Activated CD4-positive, alpha-beta T cell treated with anti-CD3 and anti-CD28 coated beads, Interleukin-2, amount 50 U/mL, for 48 hours (primary cell): ENCODE results near the gene HMGB2.
A peak's percentile ranks its signal among the peaks of the same experiment; 100 is the strongest.

Experiments used
- DNase-seq, 2 experiments: peaks; one replicate each; pipeline ENCODE4 v3.0.0-alpha.2; 2020

HMGB2 gene

GRCh38 chr4:173334085-173334890 lies at the start of gene HMGB2:
Gene HMGB2 (minus strand): TSS chr4:173334358. CDS start chr4:173333649, 709 bp downstream.
- peak; percentile 100 for DNase-seq

- no peak for DNase-seq
Observed at GRCh38 chr4:173382349-173382748, 48.2 kb upstream of the HMGB2 start.

DNA sequence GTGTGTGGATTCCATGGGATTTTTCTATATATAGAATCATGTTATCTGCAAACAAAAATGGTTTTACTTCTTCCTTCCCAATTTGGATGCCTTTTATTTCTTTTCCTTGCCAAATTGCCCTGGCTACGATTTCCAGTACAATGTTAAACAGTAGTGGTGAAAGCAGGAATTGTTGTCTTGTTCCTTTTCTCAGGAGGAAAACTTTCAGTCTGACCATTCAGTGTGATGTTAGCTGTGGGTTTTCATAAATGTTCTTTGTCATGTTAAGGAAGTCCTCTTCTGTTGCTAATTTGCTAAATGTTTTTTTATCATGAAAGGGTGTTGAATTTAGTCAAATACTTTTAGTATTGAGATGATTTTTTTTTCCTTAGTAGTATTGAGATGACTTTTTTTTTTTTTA lies 47.5 kb upstream of the HMGB2 start:
- DNase-seq, result no peak

DNA sequence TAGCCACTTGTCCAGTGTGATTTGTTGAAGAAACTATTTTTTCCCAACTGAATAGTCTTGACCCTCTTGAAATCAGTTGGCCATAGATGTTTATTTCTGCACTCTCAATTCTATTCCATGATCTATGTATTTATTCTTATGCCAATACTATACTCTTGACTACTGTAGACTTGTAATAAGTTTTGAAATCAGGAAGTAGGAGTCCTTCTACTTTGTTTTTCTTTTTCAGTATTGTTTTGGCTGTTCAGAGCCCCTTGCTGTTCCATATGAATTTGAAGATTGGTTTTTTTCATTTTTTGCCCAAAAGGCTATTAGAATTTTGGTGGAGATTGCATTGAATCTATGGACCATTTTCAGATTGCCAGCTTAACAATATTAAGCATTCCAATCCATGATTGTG lies 46.8 kb upstream of the HMGB2 start:
- DNase-seq, result no peak

- DNase-seq, result no peak
Observed at GRCh38 chr4:173379929-173380328, 45.8 kb upstream of the HMGB2 start.

DNA sequence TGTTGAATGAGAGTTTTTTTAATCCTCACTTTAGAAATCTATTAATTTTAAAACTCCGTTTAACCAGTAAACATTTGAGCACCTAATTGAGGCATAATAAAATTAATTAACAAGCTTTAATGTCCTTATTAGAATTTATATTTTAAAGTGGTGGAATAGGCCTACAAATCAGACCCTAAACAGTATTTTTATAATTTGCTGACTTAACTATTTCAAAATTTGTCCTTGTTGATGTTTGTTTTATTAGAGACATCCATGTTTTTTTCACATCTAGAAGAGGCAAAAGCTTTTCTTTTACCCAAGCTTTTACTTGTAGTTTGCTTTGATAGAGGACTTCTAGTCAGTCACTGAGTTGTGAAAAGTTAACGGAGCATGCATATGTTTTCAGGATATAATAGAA lies 40.4 kb upstream of the HMGB2 start:
- no peak for DNase-seq

DNA sequence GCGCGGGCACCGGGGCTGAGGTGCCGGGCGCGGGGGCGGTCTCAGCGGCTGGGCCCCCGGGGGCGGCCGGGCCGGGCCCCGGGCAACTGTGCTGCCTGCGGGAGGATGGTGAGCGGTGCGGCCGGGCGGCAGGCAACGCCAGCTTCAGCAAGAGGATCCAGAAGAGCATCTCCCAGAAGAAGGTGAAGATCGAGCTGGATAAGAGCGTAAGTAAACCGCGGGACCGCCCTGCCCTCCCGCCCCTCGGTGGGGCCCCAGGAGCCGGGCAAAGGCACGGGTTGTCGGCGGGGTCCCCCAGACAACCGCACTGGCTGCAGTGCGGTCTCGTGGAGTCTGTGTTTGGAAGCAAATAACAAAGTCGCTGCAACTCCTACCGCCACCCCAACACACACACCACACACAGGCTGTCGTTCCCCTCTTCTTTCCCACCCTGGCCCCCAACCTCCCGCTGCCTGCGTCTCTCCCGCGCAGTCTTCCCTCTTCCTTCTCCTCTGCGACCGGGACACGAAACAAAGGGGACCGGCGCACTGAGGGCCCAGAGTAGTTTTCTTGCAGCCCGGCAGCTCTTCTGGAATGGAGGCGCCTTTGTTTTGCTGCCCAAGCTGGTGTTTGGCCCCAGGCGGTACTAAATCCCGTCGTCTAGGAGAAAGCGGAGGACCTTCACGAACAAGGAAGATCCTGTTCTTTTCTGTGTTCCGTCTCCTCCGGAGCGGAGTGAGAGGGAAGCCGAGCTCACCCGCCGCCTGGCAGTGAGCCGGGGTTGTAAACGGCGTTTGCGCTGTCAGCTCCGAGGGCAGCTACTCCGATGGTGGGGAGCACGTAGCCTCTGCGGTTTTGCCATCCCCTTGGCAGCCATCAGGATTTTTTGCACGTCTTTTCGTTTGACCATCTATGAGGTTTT lies 37.4 kb upstream of the HMGB2 start:
- peak; percentile 38 to 58 for DNase-seq

DNA sequence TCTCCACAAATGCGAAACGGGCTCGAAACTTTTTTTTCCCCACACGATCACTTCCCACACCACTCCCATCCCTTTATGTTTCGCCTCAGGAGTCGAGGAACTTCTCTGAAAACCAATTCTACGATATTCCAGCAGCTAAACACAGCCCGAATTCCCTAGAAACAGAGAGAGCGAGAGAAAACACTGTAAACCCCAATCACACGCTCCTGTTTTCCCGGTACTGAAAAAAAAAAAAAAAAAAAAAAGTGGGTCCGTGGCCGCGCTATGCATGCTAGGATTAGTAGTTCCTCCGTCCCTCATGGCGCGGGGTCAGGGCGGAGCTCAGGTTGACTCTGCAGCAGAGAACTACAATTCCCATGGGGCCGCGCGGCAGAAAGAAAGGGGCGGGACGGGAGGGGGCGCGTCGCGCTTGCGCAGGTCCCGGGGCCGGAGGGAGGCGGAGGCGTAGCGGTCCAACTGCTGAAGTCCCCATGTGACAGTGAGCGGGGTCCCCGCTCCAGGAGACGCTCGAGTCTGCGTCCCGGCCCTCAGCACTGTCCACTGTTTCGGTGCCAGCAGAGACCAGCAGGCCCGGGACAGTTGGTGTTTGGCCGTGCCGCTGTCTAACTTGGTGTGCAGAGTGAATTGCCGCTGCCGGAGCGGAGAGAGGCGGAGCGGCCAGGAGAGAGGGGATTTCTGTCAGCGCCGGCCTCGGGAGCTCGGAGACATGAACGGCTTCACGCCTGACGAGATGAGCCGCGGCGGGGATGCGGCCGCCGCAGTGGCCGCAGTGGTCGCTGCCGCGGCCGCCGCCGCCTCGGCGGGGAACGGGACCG lies 36.5 kb upstream of the HMGB2 start, which contains the start of gene SAP30:
SAP30 (plus strand) TSS at position 478 of the 815 bp plus-strand sequence; CDS start at position 707, 229 bp downstream.
- DNase-seq, result peak; percentile 96

DNA sequence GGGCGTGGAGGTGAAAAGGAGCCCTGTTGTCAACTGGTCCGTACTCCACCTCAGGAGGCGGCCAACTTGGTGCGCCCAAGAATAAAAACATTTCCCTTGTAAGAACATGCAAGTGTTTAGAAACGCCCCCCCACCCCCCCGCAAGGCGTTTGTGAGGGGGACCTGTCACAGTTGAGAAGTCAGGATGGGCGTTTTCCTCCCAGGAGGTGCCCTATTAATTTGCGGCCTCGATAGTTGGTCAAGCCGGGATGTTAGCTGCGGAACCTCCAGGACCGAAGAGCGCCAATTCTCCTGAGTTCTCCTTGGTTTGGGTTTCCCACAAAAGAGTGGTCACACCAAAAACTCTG lies 35.9 kb upstream of the HMGB2 start:
- peak; percentile 59 to 67 for DNase-seq

GRCh38 chr4:173367946-173368345 lies 33.8 kb upstream of the HMGB2 start:
- DNase-seq, result no peak

GRCh38 chr4:173367285-173367684 lies 33.1 kb upstream of the HMGB2 start:
- DNase-seq, result no peak

DNA sequence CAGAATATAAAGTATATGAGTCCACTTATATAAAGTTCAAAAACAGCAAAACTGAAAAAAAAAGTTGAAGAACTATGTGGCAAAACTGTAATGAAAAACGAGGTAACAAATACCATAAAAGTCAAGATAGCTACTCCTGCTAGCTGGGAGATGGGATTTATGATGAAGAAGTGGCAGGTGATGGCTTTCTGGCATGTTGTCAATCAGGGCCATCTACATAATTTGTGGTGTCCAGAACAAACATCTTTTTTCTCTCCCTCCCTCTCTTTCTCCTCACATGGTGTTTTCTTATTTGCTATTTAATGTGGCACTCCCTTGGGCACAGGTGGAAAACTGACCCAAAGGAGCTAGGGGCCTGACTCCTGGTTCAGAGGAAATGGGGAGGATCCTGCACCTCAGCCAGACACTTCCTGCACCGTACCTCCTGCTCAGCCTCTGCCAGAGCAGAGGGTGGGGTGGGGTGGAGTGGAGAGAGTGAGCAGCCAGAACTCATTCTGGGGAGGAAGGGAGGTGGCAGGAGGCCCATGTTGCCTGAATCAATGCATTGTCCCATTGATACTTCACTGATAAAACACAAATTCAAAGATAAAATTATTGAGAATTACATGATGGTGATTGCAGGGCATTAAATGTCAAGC lies 31.3 kb upstream of the HMGB2 start:
- DNase-seq, result peak in 1 of 2 experiments; percentile 5

GRCh38 chr4:173362666-173363065 lies 28.5 kb upstream of the HMGB2 start:
- DNase-seq, result no peak

GRCh38 chr4:173360587-173361221 lies 26.5 kb upstream of the HMGB2 start:
- DNase-seq, result no peak

GRCh38 chr4:173357939-173358338 lies 23.8 kb upstream of the HMGB2 start:
- DNase-seq, result no peak

GRCh38 chr4:173347467-173347866 lies 13.3 kb upstream of the HMGB2 start:
- DNase-seq, result no peak

DNA sequence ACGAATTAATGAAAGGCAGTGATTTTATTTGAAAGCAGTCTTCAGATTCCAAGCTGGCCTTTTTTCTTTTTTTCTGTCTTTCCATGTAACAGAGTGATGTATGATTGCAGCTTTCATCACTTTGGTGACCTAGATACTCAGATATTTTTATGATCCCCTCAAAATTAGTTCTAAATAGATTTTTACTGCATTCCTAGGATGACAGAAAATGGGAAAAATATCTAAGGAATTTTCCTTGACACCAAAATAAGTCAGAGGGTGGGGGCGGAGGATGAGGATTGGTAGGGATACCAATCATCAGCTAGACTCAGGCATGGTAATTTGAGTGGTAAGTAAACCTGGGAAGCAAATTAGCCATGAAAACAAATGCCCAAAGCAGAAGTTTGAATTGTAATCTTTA lies 11.9 kb upstream of the HMGB2 start:
- no peak for DNase-seq

DNA sequence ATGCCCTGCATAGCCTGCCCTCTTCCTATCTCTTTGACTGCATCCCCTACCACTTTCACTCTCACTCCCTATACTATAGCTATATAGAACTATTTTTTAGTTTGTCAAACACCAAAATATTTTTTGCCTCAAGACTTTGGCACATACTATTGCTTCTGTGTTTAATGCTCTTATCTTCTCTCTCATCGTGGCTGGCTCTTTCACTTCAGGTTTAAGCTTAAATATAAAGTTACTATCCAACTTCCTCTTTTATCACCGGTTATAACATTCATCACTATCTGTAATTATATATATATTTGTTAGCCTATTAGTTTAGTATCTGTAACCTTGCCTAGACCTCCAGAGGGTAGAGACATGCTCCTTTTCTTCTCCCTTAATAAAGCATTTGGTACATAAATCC lies 11.5 kb upstream of the HMGB2 start:
- no peak for DNase-seq

- DNase-seq, result no peak
Observed at GRCh38 chr4:173343832-173344397, 9.8 kb upstream of the HMGB2 start.

DNA sequence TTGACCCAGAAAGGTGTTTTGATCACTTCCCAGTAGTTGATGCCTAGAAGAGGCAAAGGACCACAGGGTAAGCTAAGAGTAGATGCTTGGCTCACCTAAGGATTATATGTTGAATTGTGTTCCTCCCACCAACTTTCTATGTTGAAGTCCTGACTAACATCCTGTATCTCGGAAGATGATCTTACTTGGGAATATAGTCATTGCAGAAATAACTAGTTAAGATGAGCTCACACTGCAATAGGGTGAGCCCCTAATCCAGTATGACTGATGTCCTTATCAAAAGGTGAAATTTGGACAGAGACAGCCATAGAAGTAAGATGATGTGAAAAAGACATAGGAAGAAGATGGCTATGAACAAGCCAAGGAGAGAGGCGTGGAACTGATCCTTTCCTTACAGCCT lies 3.3 kb upstream of the HMGB2 start:
- DNase-seq, result no peak

GRCh38 chr4:173334891-173335752 lies 964 bp upstream of the HMGB2 start:
- DNase-seq, result peak; percentile 67 to 72
